Activated CD4-positive, alpha-beta memory T cell treated with anti-CD3 and anti-CD28 coated beads, Interleukin-2, amount 10 ng/mL, durations not matched to agents 7 days and 5 days (primary cell): Measurements from ENCODE around the gene KCNMA1. TPM values are rescaled to one million over a fixed set of nuclear protein-coding genes. Genes with fewer than 3 reads are reported as not detected.
"Not testable (repeated sequence)": the region's sequence is repeated elsewhere in the genome, so short reads cannot be mapped to it uniquely, and the experiment has no call there.

Source experiments
- CTCF ChIA-PET: fragments of 350-600 bp; sonication (Branson Sonifier 250); formaldehyde crosslinking; loops from one replicate; lab custom pipeline; 2021; ENCODE audit warnings: antibody characterized with exemption, inconsistent platforms; lab: Charles Lee
- POLR2A ChIA-PET: fragments of 350-600 bp; sonication (Branson Sonifier 250); formaldehyde crosslinking; loops from one replicate; lab custom pipeline; 2021; ENCODE audit warnings: antibody characterized with exemption; lab: Charles Lee
- DNase-seq: peaks from one replicate; pipeline ENCODE4 v3.0.0-alpha.2; 2020
- H3K27ac Mint-ChIP-seq: one replicate; pipeline ENCODE4 v1.8.0; 2021; ENCODE audit warnings: mild to moderate bottlenecking, mixed read lengths
- H3K27me3 Mint-ChIP-seq: one replicate; pipeline ENCODE4 v1.8.0; 2021; ENCODE audit warnings: mixed read lengths
- H3K36me3 Mint-ChIP-seq: one replicate; pipeline ENCODE4 v1.8.0; 2021; ENCODE audit warnings: low read depth, mixed read lengths
- H3K4me1 Mint-ChIP-seq: one replicate; pipeline ENCODE4 v1.8.0; 2021; ENCODE audit warnings: mixed read lengths
- H3K4me3 Mint-ChIP-seq: one replicate; pipeline ENCODE4 v1.8.0; 2021; ENCODE audit warnings: mild to moderate bottlenecking, mixed read lengths
- H3K9me3 Mint-ChIP-seq: one replicate; pipeline ENCODE4 v1.8.0; 2021; ENCODE audit warnings: mixed read lengths
- total RNA-seq, 2 experiments: library from RNA; stranded (reverse); gene quantifications; one replicate each; pipeline ENCODE4 v1.2.3, GENCODE V29; 2021

The KCNMA1 gene
- total RNA-seq, 2 experiments from 2014 or later, result 0.25 to 0.38 TPM

GRCh38 chr10:77673515-77674140 is 36.0 kb upstream of the KCNMA1 start:
- no peaks in the 10 kb centered on the region for H3K4me1 Mint-ChIP-seq
- H3K27ac Mint-ChIP-seq, result no peak overlapping the region
- no peak overlapping the region for H3K4me3 Mint-ChIP-seq
- H3K9me3 Mint-ChIP-seq, result no peaks in the 10 kb centered on the region
- no peaks in the 10 kb centered on the region for H3K36me3 Mint-ChIP-seq
- POLR2A ChIA-PET, result no interaction called here
- CTCF ChIA-PET, result no interaction called here
- H3K27me3 Mint-ChIP-seq, result peaks cover 12% of the 10 kb centered on the region
- DNase-seq, result no peak

DNA sequence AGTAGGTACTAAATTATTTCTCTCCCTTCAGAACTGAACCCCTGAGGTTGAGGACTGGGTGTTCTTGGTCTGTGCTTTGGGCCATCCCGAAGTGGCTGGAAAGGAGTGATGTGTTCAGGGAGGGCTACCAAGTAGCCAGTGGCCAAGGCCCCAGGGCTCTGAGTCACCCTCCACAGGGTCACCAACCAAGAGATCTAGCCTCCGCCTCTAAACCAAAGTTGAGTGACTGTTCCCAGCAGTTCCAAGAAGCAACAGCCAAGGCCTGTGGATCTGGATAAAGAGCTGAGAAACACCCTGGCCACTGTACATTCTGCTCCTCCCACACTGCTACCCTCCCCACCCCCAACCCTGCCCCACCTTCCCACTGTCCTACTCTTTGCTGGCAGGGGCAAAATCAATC is 35.5 kb upstream of the KCNMA1 start:
- H3K4me3 Mint-ChIP-seq, result no peak overlapping the region

DNA sequence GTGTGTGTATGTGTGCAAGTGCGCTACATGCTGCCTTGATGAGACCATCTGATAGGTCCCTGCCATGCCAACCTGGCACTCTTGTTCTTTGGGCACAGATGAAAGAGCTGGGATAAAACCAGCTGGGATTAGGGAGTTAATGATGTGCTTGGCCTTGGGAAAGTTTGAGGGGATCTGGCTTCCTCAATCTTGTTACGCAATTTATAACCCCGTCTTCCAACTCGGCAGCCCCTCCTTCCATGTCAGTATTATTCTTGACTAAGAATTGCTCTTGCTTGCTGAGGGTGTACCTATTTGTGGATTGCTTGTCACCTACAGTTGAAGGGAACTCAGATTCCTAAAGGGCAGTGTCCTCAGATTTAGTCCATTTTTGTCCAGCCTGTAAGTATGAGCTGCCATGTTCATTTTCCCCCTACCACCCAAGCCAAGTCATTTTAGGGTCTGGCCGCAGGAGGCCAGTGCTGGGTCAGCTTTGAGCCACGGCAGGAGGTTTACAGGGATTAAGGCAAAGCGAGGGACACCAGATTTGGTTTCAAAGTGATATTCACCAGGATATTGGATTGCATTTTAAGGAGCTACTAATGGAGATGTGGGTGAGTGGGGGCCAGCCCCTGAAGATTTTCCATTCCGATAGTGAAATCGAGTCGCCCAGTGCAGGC is 34.1 kb upstream of the KCNMA1 start:
- CTCF ChIA-PET, result no interaction called here
- no peak overlapping the region for H3K4me3 Mint-ChIP-seq
- no peaks in the 10 kb centered on the region for H3K9me3 Mint-ChIP-seq
- peaks cover 12% of the 10 kb centered on the region for H3K27me3 Mint-ChIP-seq
- no peaks in the 10 kb centered on the region for H3K36me3 Mint-ChIP-seq
- no peak for DNase-seq
- POLR2A ChIA-PET, result no interaction called here
- H3K27ac Mint-ChIP-seq, result no peak overlapping the region
- H3K4me1 Mint-ChIP-seq, result no peaks in the 10 kb centered on the region

More for the DNA sequence above, 35.5 kb upstream of the KCNMA1 start:
- CTCF ChIA-PET, result no interaction called here
- Mint-ChIP-seq H3K27me3 (peaks cover 12% of the 10 kb centered on the region), H3K27ac (no peak overlapping the region), H3K36me3 (no peaks in the 10 kb centered on the region), H3K4me1 (no peaks in the 10 kb centered on the region), H3K9me3 (no peaks in the 10 kb centered on the region)
- no peak for DNase-seq
- POLR2A ChIA-PET, result no interaction called here

- no peak overlapping the region for H3K27ac Mint-ChIP-seq
- no peaks in the 10 kb centered on the region for H3K36me3 Mint-ChIP-seq
- DNase-seq, result no peak
- H3K4me1 Mint-ChIP-seq, result no peaks in the 10 kb centered on the region
- CTCF ChIA-PET, result no interaction called here
- no peaks in the 10 kb centered on the region for H3K9me3 Mint-ChIP-seq
- H3K4me3 Mint-ChIP-seq, result no peak overlapping the region
- peaks cover 13% of the 10 kb centered on the region for H3K27me3 Mint-ChIP-seq
- POLR2A ChIA-PET, result no interaction called here
These were observed 33.3 kb upstream of the KCNMA1 start for GRCh38 chr10:77670817-77671443.

DNA sequence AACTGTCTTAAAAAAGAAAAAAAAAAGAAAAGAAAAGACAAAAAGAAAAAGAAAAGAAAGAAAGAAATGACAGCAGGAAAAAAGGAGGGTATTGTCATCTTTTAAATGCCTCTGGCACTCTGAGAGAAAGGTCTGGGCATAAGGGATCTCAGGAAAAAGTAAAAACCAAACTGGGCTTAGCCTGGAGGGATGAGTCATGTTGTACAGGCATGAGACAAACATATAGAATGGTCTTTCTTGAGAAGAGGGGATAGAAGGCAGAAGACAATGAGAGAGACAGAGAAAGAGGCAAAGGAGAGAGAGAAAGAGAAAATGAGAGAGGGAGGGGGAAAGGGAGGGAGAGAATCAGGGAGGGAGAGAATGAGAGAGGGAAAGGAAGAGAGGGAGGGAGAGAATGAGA is 32.3 kb upstream of the KCNMA1 start:
- H3K36me3 Mint-ChIP-seq, result no peaks in the 10 kb centered on the region
- H3K4me1 Mint-ChIP-seq, result no peaks in the 10 kb centered on the region
- DNase-seq, result no peak
- no peak overlapping the region for H3K4me3 Mint-ChIP-seq
- ChIA-PET POLR2A (no interaction called here), CTCF (interaction anchor here (1.3 kb wide), 1 partner anchor 42 kb away, joined by 3 read pairs; no protein-coding TSS in a partner anchor)
- H3K9me3 Mint-ChIP-seq, result no peaks in the 10 kb centered on the region
- peaks cover 11% of the 10 kb centered on the region for H3K27me3 Mint-ChIP-seq
- no peak overlapping the region for H3K27ac Mint-ChIP-seq

GRCh38 chr10:77667426-77668324 is 30.1 kb upstream of the KCNMA1 start:
- POLR2A ChIA-PET, result no interaction called here
- CTCF ChIA-PET, result interaction anchor here (0.5 kb wide), 1 partner anchor 15 kb away, joined by 3 read pairs; no protein-coding TSS in a partner anchor
- Mint-ChIP-seq H3K27me3 (peaks cover 6% of the 10 kb centered on the region), H3K9me3 (no peaks in the 10 kb centered on the region), H3K27ac (no peak overlapping the region), H3K36me3 (no peaks in the 10 kb centered on the region), H3K4me3 (no peak overlapping the region), H3K4me1 (no peaks in the 10 kb centered on the region)
- no peak for DNase-seq

DNA sequence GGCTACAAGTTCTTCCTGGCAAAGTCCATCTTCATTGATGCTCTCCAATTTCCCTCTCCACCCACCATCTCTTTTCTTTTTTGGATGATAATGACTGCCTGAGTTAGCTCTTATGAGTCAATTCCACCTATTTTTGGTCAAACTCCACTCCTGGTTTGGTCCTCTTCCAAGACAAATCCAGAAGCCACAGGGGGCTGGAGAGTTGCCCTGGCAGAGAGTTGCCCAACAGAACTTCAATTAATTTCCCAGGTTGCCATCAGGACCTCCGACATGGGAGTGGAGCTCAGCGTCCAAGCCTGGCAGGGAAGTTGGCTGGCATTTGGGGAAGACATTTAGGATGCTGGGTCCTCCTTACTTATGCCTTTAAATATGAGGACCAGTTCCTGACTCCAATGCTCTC is 29.2 kb upstream of the KCNMA1 start:
- ChIA-PET POLR2A (no interaction called here), CTCF (interaction anchor here (0.9 kb wide), 1 partner anchor 28 kb away, joined by 3 read pairs; no protein-coding TSS in a partner anchor)

DNA sequence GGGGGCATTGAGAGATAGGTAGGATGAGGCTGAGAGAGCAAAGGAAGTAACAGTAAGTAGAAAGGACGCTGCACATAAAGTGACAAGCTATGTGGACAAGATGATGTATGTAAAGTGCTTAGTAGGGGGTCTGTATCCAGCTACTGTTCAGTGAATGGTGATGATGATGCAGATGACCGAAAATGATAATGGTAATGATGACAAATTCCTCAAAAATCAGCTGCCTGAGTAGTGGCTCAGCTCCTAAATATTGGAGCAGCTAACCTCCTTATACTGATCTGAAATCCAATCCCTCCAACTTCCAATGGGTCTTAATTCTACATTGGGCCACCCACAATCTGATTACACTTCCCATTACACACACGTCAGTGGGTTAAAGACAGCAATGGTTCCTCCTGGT is 27.1 kb upstream of the KCNMA1 start:
- peaks cover 7% of the 10 kb centered on the region for H3K27me3 Mint-ChIP-seq
- H3K4me3 Mint-ChIP-seq, result no peak overlapping the region
- H3K36me3 Mint-ChIP-seq, result no peaks in the 10 kb centered on the region
- H3K4me1 Mint-ChIP-seq, result no peaks in the 10 kb centered on the region
- H3K9me3 Mint-ChIP-seq, result no peaks in the 10 kb centered on the region
- DNase-seq, result no peak
- ChIA-PET POLR2A (no interaction called here), CTCF (no interaction called here)
- no peak overlapping the region for H3K27ac Mint-ChIP-seq

More for the DNA sequence above, 29.2 kb upstream of the KCNMA1 start:
- Mint-ChIP-seq H3K4me3 (no peak overlapping the region), H3K36me3 (no peaks in the 10 kb centered on the region), H3K9me3 (no peaks in the 10 kb centered on the region), H3K27me3 (peaks cover 6% of the 10 kb centered on the region), H3K27ac (no peak overlapping the region), H3K4me1 (no peaks in the 10 kb centered on the region)
- DNase-seq, result no peak

- no peak for DNase-seq
- Mint-ChIP-seq H3K27me3 (peaks cover 7% of the 10 kb centered on the region), H3K27ac (no peak overlapping the region), H3K36me3 (no peaks in the 10 kb centered on the region), H3K4me3 (no peak overlapping the region), H3K9me3 (peaks cover 3% of the 10 kb centered on the region), H3K4me1 (no peaks in the 10 kb centered on the region)
- POLR2A ChIA-PET, result no interaction called here
- CTCF ChIA-PET, result no interaction called here
These were observed 26.4 kb upstream of the KCNMA1 start for GRCh38 chr10:77664008-77664407.

- POLR2A ChIA-PET, result no interaction called here
- Mint-ChIP-seq H3K27ac (no peak overlapping the region), H3K27me3 (peaks cover 4% of the 10 kb centered on the region), H3K4me1 (no peaks in the 10 kb centered on the region), H3K9me3 (peaks cover 4% of the 10 kb centered on the region), H3K4me3 (no peak overlapping the region), H3K36me3 (no peaks in the 10 kb centered on the region)
- CTCF ChIA-PET, result no interaction called here
- DNase-seq, result no peak
These were observed 24.1 kb upstream of the KCNMA1 start for GRCh38 chr10:77661674-77662073.

- H3K36me3 Mint-ChIP-seq, result no peaks in the 10 kb centered on the region
- no peak overlapping the region for H3K4me3 Mint-ChIP-seq
- H3K27ac Mint-ChIP-seq, result no peak overlapping the region
- H3K27me3 Mint-ChIP-seq, result peaks cover 2% of the 10 kb centered on the region
- H3K9me3 Mint-ChIP-seq, result peaks cover 4% of the 10 kb centered on the region
- ChIA-PET CTCF (no interaction called here), POLR2A (no interaction called here)
- DNase-seq, result no peak
- H3K4me1 Mint-ChIP-seq, result no peaks in the 10 kb centered on the region
These were observed 23.5 kb upstream of the KCNMA1 start for GRCh38 chr10:77661100-77661499.

DNA sequence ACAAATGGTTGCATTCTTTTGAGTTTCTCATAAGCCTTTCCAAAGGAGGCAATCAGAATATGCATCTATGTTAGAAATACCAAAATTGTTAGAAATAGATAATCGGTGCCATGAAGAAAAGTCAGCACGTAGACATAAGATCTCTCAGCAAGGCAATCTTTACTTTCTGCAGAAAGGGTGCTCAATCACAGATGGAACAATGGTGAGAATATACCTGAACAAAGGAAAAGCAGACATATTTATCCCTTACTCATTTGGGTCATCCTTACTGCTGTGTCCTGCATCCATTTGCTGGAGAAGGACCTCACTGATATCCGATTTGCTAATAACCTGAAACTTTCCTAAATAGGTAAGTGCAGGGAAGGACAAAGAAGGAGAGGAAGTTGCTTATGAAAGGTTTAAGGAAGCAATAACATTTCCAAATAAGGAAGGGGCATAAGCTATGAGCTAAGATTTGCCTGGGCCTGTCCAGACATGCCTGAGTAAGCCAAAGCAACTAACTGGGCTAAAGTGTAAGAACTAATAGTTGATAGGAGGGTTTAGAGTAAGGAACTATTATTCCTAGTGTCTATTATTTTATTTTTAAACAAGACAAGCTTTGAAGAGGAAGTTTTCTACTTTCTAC is 21.6 kb upstream of the KCNMA1 start:
- H3K9me3 Mint-ChIP-seq, DNase-seq, H3K4me3 Mint-ChIP-seq, H3K36me3 Mint-ChIP-seq, POLR2A ChIA-PET, H3K4me1 Mint-ChIP-seq, H3K27ac Mint-ChIP-seq, H3K27me3 Mint-ChIP-seq: not testable (repeated sequence)
- CTCF ChIA-PET, result interaction anchor here (0.9 kb wide), 1 partner anchor 98 kb away, joined by 3 read pairs; no protein-coding TSS in a partner anchor
